Liver (tissue), 3 donors: ENCODE data around the gene SLC12A7.

Experiments used
- EGR1 ChIP-seq, 2 donors: IDR thresholded peaks; 2 replicates each; pipeline ENCODE4 v1.6.1; 2016 to 2018; ENCODE audit warnings: antibody characterized with exemption in 2 of 2, low read depth in 2 of 2
- GABPA ChIP-seq, 2 donors: IDR thresholded peaks in 1 of 2; conservative IDR thresholded peaks in 1 of 2; 2 replicates each; pipeline ENCODE4 v1.6.1; 2016; ENCODE audit warnings: antibody characterized with exemption in 2 of 2, mild to moderate bottlenecking in 1 of 2, moderate library complexity in 1 of 2
- HNF4G ChIP-seq: IDR thresholded peaks from 2 replicates; pipeline ENCODE4 v1.6.1; 2016; ENCODE audit warnings: antibody characterized with exemption
- MAX ChIP-seq: IDR thresholded peaks from 2 replicates; pipeline ENCODE4 v1.6.1; 2016; ENCODE audit warnings: antibody characterized with exemption
- NR2F2 ChIP-seq: IDR thresholded peaks from 2 replicates; pipeline ENCODE4 v1.6.1; 2016; ENCODE audit warnings: antibody characterized with exemption
- REST ChIP-seq: IDR thresholded peaks from 2 replicates; pipeline ENCODE4 v1.6.1; 2016; ENCODE audit warnings: antibody characterized with exemption, mild to moderate bottlenecking
- RXRA ChIP-seq, 2 donors: IDR thresholded peaks; 2 replicates each; pipeline ENCODE4 v1.6.1; 2017 to 2018; ENCODE audit warnings: antibody characterized with exemption in 2 of 2, mild to moderate bottlenecking in 1 of 2
- SP1 ChIP-seq: IDR thresholded peaks from 2 replicates; pipeline ENCODE4 v1.6.1; 2018; ENCODE audit warnings: antibody characterized with exemption, mild to moderate bottlenecking
- TAF1 ChIP-seq: conservative IDR thresholded peaks from 2 replicates; pipeline ENCODE4 v1.6.1; 2016; ENCODE audit warnings: antibody characterized with exemption, mild to moderate bottlenecking
- YY1 ChIP-seq: IDR thresholded peaks from 2 replicates; pipeline ENCODE4 v1.6.1; 2016; ENCODE audit warnings: antibody characterized with exemption, mild to moderate bottlenecking
- TF ChIP-seq, protein P1 (sequence below): fragments of 150-350 bp; IDR thresholded peaks from 2 replicates; pipeline ENCODE4 v1.5.1; 2017; ENCODE audit warnings: improper control_type of control experiment, low read depth, low read length; ENCODE audit not compliant: missing input control
- TF ChIP-seq, protein P2 (sequence below): IDR thresholded peaks from 2 replicates; pipeline ENCODE4 v1.6.1; 2016; ENCODE audit warnings: antibody characterized with exemption
- donor health status: healthy.
- donor health status: healthy.

GRCh38 chr5:1140171-1140817 lies 28.4 kb upstream of the SLC12A7 start:
- TF ChIP-seq, protein P1, sequence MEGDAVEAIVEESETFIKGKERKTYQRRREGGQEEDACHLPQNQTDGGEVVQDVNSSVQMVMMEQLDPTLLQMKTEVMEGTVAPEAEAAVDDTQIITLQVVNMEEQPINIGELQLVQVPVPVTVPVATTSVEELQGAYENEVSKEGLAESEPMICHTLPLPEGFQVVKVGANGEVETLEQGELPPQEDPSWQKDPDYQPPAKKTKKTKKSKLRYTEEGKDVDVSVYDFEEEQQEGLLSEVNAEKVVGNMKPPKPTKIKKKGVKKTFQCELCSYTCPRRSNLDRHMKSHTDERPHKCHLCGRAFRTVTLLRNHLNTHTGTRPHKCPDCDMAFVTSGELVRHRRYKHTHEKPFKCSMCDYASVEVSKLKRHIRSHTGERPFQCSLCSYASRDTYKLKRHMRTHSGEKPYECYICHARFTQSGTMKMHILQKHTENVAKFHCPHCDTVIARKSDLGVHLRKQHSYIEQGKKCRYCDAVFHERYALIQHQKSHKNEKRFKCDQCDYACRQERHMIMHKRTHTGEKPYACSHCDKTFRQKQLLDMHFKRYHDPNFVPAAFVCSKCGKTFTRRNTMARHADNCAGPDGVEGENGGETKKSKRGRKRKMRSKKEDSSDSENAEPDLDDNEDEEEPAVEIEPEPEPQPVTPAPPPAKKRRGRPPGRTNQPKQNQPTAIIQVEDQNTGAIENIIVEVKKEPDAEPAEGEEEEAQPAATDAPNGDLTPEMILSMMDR = peak; percentile 94
- TF ChIP-seq HNF4G (no peak), EGR1 (IDR thresholded peaks at IDR 0.05; ENCODE audit: low read depth in 2 of 2) (no peak), REST (no peak), RXRA (IDR thresholded peaks at IDR 0.05) (peak in 1 of 2 donors; percentile 41), MAX (no peak), GABPA (IDR thresholded peaks at IDR 0.05 in 1 of 2, conservative IDR thresholded peaks at IDR 0.05 in 1 of 2) (no peak), NR2F2 (no peak), YY1 (no peak), TAF1 (no peak), SP1 (no peak)
- TF ChIP-seq, protein P2, sequence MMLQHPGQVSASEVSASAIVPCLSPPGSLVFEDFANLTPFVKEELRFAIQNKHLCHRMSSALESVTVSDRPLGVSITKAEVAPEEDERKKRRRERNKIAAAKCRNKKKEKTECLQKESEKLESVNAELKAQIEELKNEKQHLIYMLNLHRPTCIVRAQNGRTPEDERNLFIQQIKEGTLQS = no peak
